ENCODE results near the gene OBSCN. TPM values are rescaled to one million over a fixed set of nuclear protein-coding genes. Genes with fewer than 3 reads are reported as not detected.

OBSCN gene
- total RNA-seq, 2 donors from 2014 or later, result 34.3 to 45.2 TPM

DNA sequence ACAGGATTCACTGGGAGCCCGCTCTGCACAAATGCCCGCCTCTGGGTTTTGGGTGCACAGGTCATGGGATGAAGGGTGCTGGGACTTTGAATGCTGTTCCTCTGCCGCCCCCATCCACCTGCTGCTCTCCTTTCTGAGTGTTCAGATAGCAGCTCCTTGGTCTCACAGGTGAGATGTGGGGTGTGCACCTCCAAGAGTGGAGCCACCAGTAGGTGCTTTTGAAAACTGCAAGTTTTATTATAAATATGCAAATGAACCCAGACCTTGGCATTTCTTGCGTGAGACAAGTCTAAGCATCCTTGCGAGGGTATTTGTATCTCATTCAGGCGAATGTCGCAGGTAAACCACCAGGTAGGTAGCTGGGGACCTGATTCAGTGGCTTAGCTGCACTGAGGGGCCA, 30.2 kb downstream of the OBSCN start:
- no peaks in the 10 kb centered on the region for H3K4me1 ChIP-seq (replicated peaks)
- TF ChIP-seq POLR2AphosphoS5 (IDR thresholded peaks at IDR 0.05) (no peak), POLR2A (IDR thresholded peaks at IDR 0.05) (no peak)
- TF ChIP-seq, protein P1, sequence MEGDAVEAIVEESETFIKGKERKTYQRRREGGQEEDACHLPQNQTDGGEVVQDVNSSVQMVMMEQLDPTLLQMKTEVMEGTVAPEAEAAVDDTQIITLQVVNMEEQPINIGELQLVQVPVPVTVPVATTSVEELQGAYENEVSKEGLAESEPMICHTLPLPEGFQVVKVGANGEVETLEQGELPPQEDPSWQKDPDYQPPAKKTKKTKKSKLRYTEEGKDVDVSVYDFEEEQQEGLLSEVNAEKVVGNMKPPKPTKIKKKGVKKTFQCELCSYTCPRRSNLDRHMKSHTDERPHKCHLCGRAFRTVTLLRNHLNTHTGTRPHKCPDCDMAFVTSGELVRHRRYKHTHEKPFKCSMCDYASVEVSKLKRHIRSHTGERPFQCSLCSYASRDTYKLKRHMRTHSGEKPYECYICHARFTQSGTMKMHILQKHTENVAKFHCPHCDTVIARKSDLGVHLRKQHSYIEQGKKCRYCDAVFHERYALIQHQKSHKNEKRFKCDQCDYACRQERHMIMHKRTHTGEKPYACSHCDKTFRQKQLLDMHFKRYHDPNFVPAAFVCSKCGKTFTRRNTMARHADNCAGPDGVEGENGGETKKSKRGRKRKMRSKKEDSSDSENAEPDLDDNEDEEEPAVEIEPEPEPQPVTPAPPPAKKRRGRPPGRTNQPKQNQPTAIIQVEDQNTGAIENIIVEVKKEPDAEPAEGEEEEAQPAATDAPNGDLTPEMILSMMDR (IDR thresholded peaks at IDR 0.05), result no peak
- no peak overlapping the region for H3K27ac ChIP-seq
- H3K27me3 ChIP-seq (replicated peaks; ENCODE audit: insufficient read depth), result no peaks in the 10 kb centered on the region
- intact Hi-C loops (cut with DNase I), result no loop called here
- H3K36me3 ChIP-seq, result no peaks in the 10 kb centered on the region
- no peak for DNase-seq (ENCODE audit: low spot score)
- WGBS, result 96% methylated on average over 7 of the region's 7 CpGs
- H3K9me3 ChIP-seq, result no peaks in the 10 kb centered on the region
- no peak overlapping the region for H3K4me3 ChIP-seq

DNA sequence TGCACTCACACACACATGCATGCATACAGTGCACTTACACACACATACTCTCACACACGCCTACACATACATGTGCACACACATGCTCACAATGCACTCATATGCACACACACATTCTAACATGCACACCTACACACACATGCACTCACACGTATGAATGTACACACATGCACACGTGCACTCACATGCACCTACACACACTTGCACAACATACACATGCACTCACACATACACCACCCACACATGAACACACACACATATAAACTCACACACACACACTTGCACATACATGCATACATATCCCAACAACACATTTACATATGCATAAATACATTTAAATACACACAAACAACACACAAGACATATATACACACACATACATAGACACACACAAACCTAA, 30.6 kb downstream of the OBSCN start:
- Histone ChIP-seq H3K36me3 (no peaks in the 10 kb centered on the region), H3K4me1 (replicated peaks) (no peaks in the 10 kb centered on the region), H3K27me3 (replicated peaks; ENCODE audit: insufficient read depth) (no peaks in the 10 kb centered on the region), H3K27ac (no peak overlapping the region), H3K4me3 (no peak overlapping the region), H3K9me3 (no peaks in the 10 kb centered on the region)
- intact Hi-C loops (cut with DNase I), result no loop called here
- WGBS, result 98% methylated on average over 3 of the region's 3 CpGs
- TF ChIP-seq POLR2A (IDR thresholded peaks at IDR 0.05) (no peak), POLR2AphosphoS5 (IDR thresholded peaks at IDR 0.05) (no peak)
- TF ChIP-seq, protein P1 (IDR thresholded peaks at IDR 0.05), result no peak
- DNase-seq (ENCODE audit: low spot score), result no peak

DNA sequence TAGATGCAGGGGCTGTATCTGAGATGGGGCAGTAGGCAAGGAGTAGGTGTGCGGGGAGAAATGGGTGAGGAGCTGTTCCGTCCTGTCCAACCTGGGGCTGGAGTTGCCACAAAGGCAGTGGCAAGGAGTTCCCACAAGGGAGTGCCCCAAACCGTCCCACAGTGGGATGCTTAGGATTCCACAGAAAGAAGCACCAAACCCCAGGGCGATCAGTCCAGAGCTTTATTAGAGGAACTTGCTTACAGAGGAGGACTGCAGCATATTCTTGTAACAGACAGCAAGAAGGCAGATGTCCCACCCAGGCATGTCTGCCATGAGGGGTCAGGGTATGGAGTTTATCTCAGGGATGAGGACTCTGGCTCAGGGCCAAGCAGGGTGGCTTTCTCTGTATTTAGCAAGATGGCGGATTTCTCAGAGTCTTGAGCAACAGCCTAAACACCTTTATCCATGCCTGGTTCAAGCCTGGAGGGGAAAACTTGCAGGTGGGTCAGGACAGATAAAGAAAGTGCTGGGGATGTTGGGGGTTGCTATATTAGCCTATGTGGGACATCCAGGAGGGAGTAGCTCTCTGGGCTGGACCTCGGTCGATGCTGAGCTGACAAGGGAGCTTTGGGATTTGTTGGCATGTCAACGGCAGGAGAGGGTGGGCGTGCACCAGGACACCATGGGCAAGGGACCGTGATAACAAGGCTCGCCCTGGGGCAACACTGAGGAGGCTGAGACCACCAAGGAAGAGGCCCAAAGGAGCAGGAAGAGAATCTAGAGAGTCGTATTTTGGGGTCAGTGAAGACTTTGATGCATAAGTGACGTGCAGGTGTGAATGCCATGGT, 32.8 kb downstream of the OBSCN start:
- no peaks in the 10 kb centered on the region for H3K4me1 ChIP-seq (replicated peaks)
- H3K27me3 ChIP-seq (replicated peaks; ENCODE audit: insufficient read depth), result no peaks in the 10 kb centered on the region
- no peak overlapping the region for H3K27ac ChIP-seq
- intact Hi-C loops (cut with DNase I), result no loop called here
- no peak overlapping the region for H3K4me3 ChIP-seq
- TF ChIP-seq, protein P1 (IDR thresholded peaks at IDR 0.05), result no peak
- TF ChIP-seq POLR2AphosphoS5 (IDR thresholded peaks at IDR 0.05), result no peak
- no peak for TF ChIP-seq POLR2A (IDR thresholded peaks at IDR 0.05)
- H3K36me3 ChIP-seq, result no peaks in the 10 kb centered on the region
- no peak for DNase-seq (ENCODE audit: low spot score)
- H3K9me3 ChIP-seq, result no peaks in the 10 kb centered on the region
- 90% methylated on average over 13 of the region's 13 CpGs for WGBS

DNA sequence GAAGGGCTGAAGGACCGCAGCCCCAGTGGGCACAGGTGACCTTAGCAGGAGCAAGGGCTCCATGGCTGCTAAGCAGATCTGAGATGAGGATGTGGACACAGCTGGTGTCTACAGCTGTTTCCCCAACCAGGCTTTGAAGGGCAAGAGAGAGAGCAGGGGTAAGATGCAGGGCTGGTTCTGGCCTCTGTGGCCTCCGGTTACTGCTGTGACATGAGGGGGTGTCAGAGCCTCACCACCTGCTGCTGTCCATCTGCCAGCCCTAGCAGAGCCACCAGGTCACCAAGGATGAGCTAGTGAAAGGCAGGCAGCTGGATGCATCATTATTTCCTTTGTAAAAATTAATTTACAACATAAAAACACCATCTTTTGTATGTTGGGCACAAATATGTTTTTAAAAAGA, 33.4 kb downstream of the OBSCN start:
- Histone ChIP-seq H3K4me3 (no peak overlapping the region), H3K9me3 (no peaks in the 10 kb centered on the region), H3K27me3 (replicated peaks; ENCODE audit: insufficient read depth) (no peaks in the 10 kb centered on the region), H3K36me3 (no peaks in the 10 kb centered on the region), H3K4me1 (replicated peaks) (no peaks in the 10 kb centered on the region), H3K27ac (no peak overlapping the region)
- TF ChIP-seq POLR2AphosphoS5 (IDR thresholded peaks at IDR 0.05) (no peak), POLR2A (IDR thresholded peaks at IDR 0.05) (no peak)
- TF ChIP-seq, protein P1 (IDR thresholded peaks at IDR 0.05), result no peak
- 93% methylated on average over 2 of the region's 2 CpGs for WGBS
- intact Hi-C loops (cut with DNase I), result no loop called here
- no peak for DNase-seq (ENCODE audit: low spot score)

DNA sequence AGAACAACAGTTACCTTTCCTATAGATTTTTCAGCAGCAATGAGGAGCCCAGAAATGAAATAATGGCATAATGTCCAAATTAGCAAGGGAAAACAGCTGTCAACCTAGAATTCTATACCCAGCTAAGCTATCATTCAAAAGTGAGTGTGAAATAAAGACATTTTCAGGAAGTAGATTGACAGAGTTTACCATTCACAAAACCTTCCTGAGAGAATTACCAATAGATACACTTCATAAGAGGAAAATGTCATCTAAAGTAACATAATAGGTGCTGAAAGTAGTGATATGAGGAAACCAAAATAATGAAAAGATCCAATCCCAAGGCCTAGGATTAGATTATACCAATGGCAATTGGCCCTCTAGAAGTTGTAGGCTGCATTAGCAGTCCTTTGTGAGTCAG, 34.6 kb downstream of the OBSCN start:
- TF ChIP-seq, protein P1 (IDR thresholded peaks at IDR 0.05), result no peak
- TF ChIP-seq POLR2A (IDR thresholded peaks at IDR 0.05) (no peak), POLR2AphosphoS5 (IDR thresholded peaks at IDR 0.05) (no peak)
- no peaks in the 10 kb centered on the region for H3K36me3 ChIP-seq
- intact Hi-C loops (cut with DNase I), result no loop called here
- H3K4me1 ChIP-seq (replicated peaks), result no peaks in the 10 kb centered on the region
- no peak overlapping the region for H3K27ac ChIP-seq
- no peak overlapping the region for H3K4me3 ChIP-seq
- DNase-seq (ENCODE audit: low spot score), result no peak
- no peaks in the 10 kb centered on the region for H3K27me3 ChIP-seq (replicated peaks; ENCODE audit: insufficient read depth)
- H3K9me3 ChIP-seq, result no peaks in the 10 kb centered on the region

All from prostate gland (tissue), 2 donors.